K562 (cell line): ENCODE data around the gene MSGN1. TPM values are rescaled to one million over a fixed set of nuclear protein-coding genes. Genes with fewer than 3 reads are reported as not detected.
A peak's percentile ranks its signal among the peaks of the same experiment; 100 is the strongest.

ENCODE experiments used
- ATAC-seq: fragments of 200-7000 bp; cut with Tn5 transposase; 3 replicates; pipeline ENCODE4 v1.9.1; 2020; ENCODE audit warnings: moderate library complexity
- BruUV-seq: library from RNA; stranded (reverse); fragments of 400-500 nt; replicated peaks from 2 replicates; lab custom pipeline; 2021; lab: Mats Ljungman, UMichigan
- CTCF ChIA-PET: fragments of 300-600 bp; formaldehyde crosslinking; extraction: SDS; loops from one replicate; lab custom pipeline; 2021; ENCODE audit warnings: low intra/inter-chr PET ratio; lab: Yijun Ruan, JAX
- POLR2A ChIA-PET: fragments of 300-600, 350-650 bp; sonication (Branson Sonifier 250); formaldehyde crosslinking; extraction: SDS; loops from one replicate; lab custom pipeline; 2021; ENCODE audit warnings: antibody characterized with exemption, inconsistent platforms; lab: Yijun Ruan, JAX
- DNase-seq, 4 experiments: peaks; one replicate each; pipeline versions ENCODE4 v3.0.0 to v3.0.0-alpha.2; 2011 to 2018; ENCODE audit warnings: low spot score in 3 of 4, mixed read lengths in 3 of 4; ENCODE audit errors: extremely low read depth in 1 of 4
- FAIRE-seq: peaks from 2 replicates; lab custom pipeline; 2011; peaks lifted over from hg19 to GRCh38; lab: Jason Lieb, UNC
- H2AFZ ChIP-seq: 2 replicates; pipeline ENCODE4 v1.6.0; 2011; ENCODE audit warnings: low read depth, low read length, control low read depth, inconsistent platforms
- H3K27ac ChIP-seq: fragments of 200-600 bp; 3 replicates; pipeline ENCODE4 v1.8.0; 2011; ENCODE audit warnings: low read depth, mild to moderate bottlenecking, control low read depth, inconsistent platforms, low read length, moderate library complexity, mixed read lengths; ENCODE audit errors: extremely low read depth
- H3K27me3 ChIP-seq, 2 experiments: fragments of 300-600 bp in 1 of 2; 2 replicates in 1 of 2; 3 replicates in 1 of 2; pipeline versions ENCODE4 v1.6.0 to v1.8.0; 2011; ENCODE audit warnings: inconsistent platforms in 2 of 2, low read length in 2 of 2, mild to moderate bottlenecking in 1 of 2, mixed read lengths in 1 of 2, moderate library complexity in 1 of 2; ENCODE audit not compliant: control insufficient read depth in 2 of 2, insufficient read depth in 2 of 2
- H3K36me3 ChIP-seq: fragments of 300-600 bp; 3 replicates; pipeline ENCODE4 v1.8.0; 2011; ENCODE audit warnings: mild to moderate bottlenecking, low read length, inconsistent platforms; ENCODE audit not compliant: control insufficient read depth, insufficient read depth
- H3K4me1 ChIP-seq, 2 experiments: fragments of 200-600 bp in 1 of 2; replicated peaks in 1 of 2; 2 replicates in 1 of 2; 3 replicates in 1 of 2; pipeline versions ENCODE4 v1.5.1 to v1.8.0; 2011; ENCODE audit warnings: inconsistent platforms in 2 of 2, low read length in 2 of 2, mild to moderate bottlenecking in 1 of 2, mixed read lengths in 1 of 2, moderate library complexity in 1 of 2; ENCODE audit not compliant: control insufficient read depth in 2 of 2, insufficient read depth in 2 of 2
- H3K4me2 ChIP-seq: 2 replicates; pipeline ENCODE4 v1.6.1; 2011; ENCODE audit warnings: low read length, control low read depth, inconsistent platforms, mixed read lengths; ENCODE audit not compliant: insufficient read depth
- H3K4me3 ChIP-seq: fragments of 200-600 bp; sonication (generic), shearing (Covaris generic); 2 replicates; pipeline ENCODE4 v1.5.1; 2016; ENCODE audit warnings: control low read depth, inconsistent platforms
- H3K79me2 ChIP-seq: fragments of 200-600 bp; 3 replicates; pipeline ENCODE4 v1.8.0; 2011; ENCODE audit warnings: low read length, inconsistent platforms; ENCODE audit not compliant: control insufficient read depth, insufficient read depth
- H3K9ac ChIP-seq, 2 experiments: 2 replicates each; pipeline versions ENCODE4 v1.6.0 to v1.6.1; 2011; ENCODE audit warnings: low read depth in 2 of 2, low read length in 2 of 2, control low read depth in 1 of 2, inconsistent platforms in 1 of 2, mild to moderate bottlenecking in 1 of 2, mixed read lengths in 1 of 2; ENCODE audit not compliant: insufficient read depth in 1 of 2
- H3K9me1 ChIP-seq: one replicate; pipeline ENCODE4 v1.6.0; 2011; ENCODE audit warnings: inconsistent platforms, mild to moderate bottlenecking, low read length, moderate library complexity; ENCODE audit not compliant: control insufficient read depth, insufficient read depth
- H3K9me3 ChIP-seq: replicated peaks from 2 replicates; pipeline ENCODE4 v1.5.1; 2011; ENCODE audit warnings: low read depth, low read length, inconsistent platforms; ENCODE audit not compliant: control insufficient read depth, insufficient read depth
- H4K20me1 ChIP-seq: replicated peaks from 2 replicates; pipeline ENCODE4 v1.6.1; 2011; ENCODE audit warnings: low read length, inconsistent platforms, mixed read lengths; ENCODE audit not compliant: control insufficient read depth, insufficient read depth
- ATF4 ChIP-seq: fragments of 450-650 bp; formaldehyde crosslinking; IDR thresholded peaks from 2 replicates; pipeline ENCODE4 v1.4.0; 2022; ENCODE audit warnings: mild to moderate bottlenecking, moderate library complexity
- CHAMP1 ChIP-seq: fragments of 450-650 bp; IDR thresholded peaks from 2 replicates; pipeline ENCODE4 v1.6.1; 2016; ENCODE audit warnings: mild to moderate bottlenecking
- E2F6 ChIP-seq, 2 experiments: IDR thresholded peaks; 2 replicates each; pipeline ENCODE4 v1.6.1; 2011; ENCODE audit warnings: borderline replicate concordance in 1 of 2, control low read depth in 1 of 2, low read depth in 1 of 2, low read length in 1 of 2, mild to moderate bottlenecking in 1 of 2, mixed read lengths in 1 of 2, moderate library complexity in 1 of 2; ENCODE audit not compliant: insufficient read depth in 1 of 2, insufficient read length in 1 of 2, poor library complexity in 1 of 2, severe bottlenecking in 1 of 2; ENCODE audit errors: extremely low read depth in 1 of 2
- ELK1 ChIP-seq: sonication (generic); formaldehyde crosslinking; IDR thresholded peaks from 2 replicates; pipeline ENCODE4 v1.8.1; 2022; ENCODE audit warnings: missing genetic modification reagents
- ILK ChIP-seq: fragments of 450-650 bp; IDR thresholded peaks from 2 replicates; pipeline ENCODE4 v1.6.1; 2016; ENCODE audit warnings: missing genetic modification characterization, low read depth, mild to moderate bottlenecking, missing compliant biosample characterization, moderate library complexity, borderline replicate concordance
- KAT8 ChIP-seq: fragments of 450-650 bp; IDR thresholded peaks from 2 replicates; pipeline ENCODE4 v1.6.1; 2016; ENCODE audit warnings: low read depth, mild to moderate bottlenecking
- L3MBTL2 ChIP-seq: fragments of 450-650 bp; IDR thresholded peaks from 2 replicates; pipeline ENCODE4 v1.6.1; 2016; ENCODE audit warnings: mild to moderate bottlenecking, moderate library complexity
- MNT ChIP-seq, 2 experiments: fragments of 450-650 bp; conservative IDR thresholded peaks; 2 replicates each; pipeline ENCODE4 v1.6.1; 2017; ENCODE audit warnings: mild to moderate bottlenecking in 2 of 2, moderate library complexity in 2 of 2
- MTA3 ChIP-seq: fragments of 450-650 bp; formaldehyde crosslinking; IDR thresholded peaks from 2 replicates; pipeline ENCODE4 v1.6.1; 2017; ENCODE audit warnings: mild to moderate bottlenecking, borderline replicate concordance
- NCOA1 ChIP-seq: fragments of 450-650 bp; IDR thresholded peaks from 2 replicates; pipeline ENCODE4 v1.6.1; 2016; ENCODE audit warnings: low read depth
- NFATC3 ChIP-seq: fragments of 450-650 bp; IDR thresholded peaks from 2 replicates; pipeline ENCODE4 v1.6.1; 2017; ENCODE audit warnings: mild to moderate bottlenecking
- PURB ChIP-seq: sonication (generic); formaldehyde crosslinking; IDR thresholded peaks from 2 replicates; pipeline ENCODE4 v1.9.0; 2021; ENCODE audit warnings: low read depth, mild to moderate bottlenecking, missing genetic modification reagents
- SRF ChIP-seq, 2 experiments: fragments of 250-450, 450-650 bp in 1 of 2; sonication (Bioruptor Pico) in 1 of 2; sonication (generic) in 1 of 2; formaldehyde crosslinking; IDR thresholded peaks; 2 replicates each; pipeline versions ENCODE4 v1.5.0 to v1.5.1; 2020 to 2022; ENCODE audit warnings: mild to moderate bottlenecking in 1 of 2, missing genetic modification reagents in 1 of 2
- ZFP36 ChIP-seq: fragments of 150-350 bp; IDR thresholded peaks from 2 replicates; pipeline ENCODE4 v1.6.1; 2018; ENCODE audit warnings: low read length, low read depth; ENCODE audit not compliant: partially characterized antibody
- ZNF12 ChIP-seq: sonication (generic); formaldehyde crosslinking; IDR thresholded peaks from 2 replicates; pipeline ENCODE4 v1.4.0; 2020; ENCODE audit warnings: mild to moderate bottlenecking, missing genetic modification reagents
- ZNF764 ChIP-seq: fragments of 250-450 bp; sonication (Bioruptor Pico); IDR thresholded peaks from 2 replicates; pipeline ENCODE4 v1.4.0; 2020; ENCODE audit warnings: low read depth, mild to moderate bottlenecking, moderate library complexity
- WGBS: fragments of 100-300 bp; shearing (Covaris generic); methylation state at CpG from one replicate; pipeline ENCODE4 v1.1.6; 2016; ENCODE audit warnings: low coverage, mixed read lengths; ENCODE audit not compliant: insufficient coverage; ENCODE audit errors: missing lambda C conversion rate; 5-methylcytosine and 5-hydroxymethylcytosine counted together
- in situ Hi-C: fragments of 300-500 bp; cut with MboI; formaldehyde crosslinking; loops from 4 replicates; pipeline ENCODE4 v1.15.0; 2018; ENCODE audit warnings: inconsistent platforms, mixed read lengths
- intact Hi-C: fragments of 100-400 bp; cut with micrococcal nuclease; formaldehyde crosslinking; loops from 2 replicates; pipeline ENCODE4 v1.14.2; 2022
- polyA plus RNA-seq, 8 experiments: library from polyadenylated mRNA; depleted of rRNA in 4 of 8; stranded (reverse) in 5 of 8; unstranded in 3 of 8; fragments of >200 nt; fragmentation: Nextera tagmentation in 2 of 8; fragmentation: Illumina TruSeq in 1 of 8; extraction: Ambion mirVana in 2 of 8; extraction: Trizol in 1 of 8; gene quantifications; 2 replicates each; pipeline versions ENCODE4 v1.2.1 to v1.2.3, GENCODE V29; 2011 to 2014; ENCODE audit warnings: inconsistent platforms in 1 of 8, missing spikeins in 1 of 8
- total RNA-seq, 7 experiments: library from RNA; depleted of rRNA in 6 of 7; stranded (reverse); fragments of >200 nt in 6 of 7; fragmentation: Illumina TruSeq in 2 of 7; extraction: Trizol in 2 of 7; gene quantifications; 2 replicates each; pipeline versions ENCODE4 v1.2.1 to v1.2.3, GENCODE V29; 2011 to 2021; ENCODE audit warnings: low replicate concordance in 1 of 7

Gene MSGN1
- total and polyA plus RNA-seq, 9 of the 15 experiments (the other 6 are each of a cell fraction or from before 2014, with no cell fraction given): not detected

GRCh38 chr2:17853799-17854198 is 37.5 kb downstream of the MSGN1 start:
- ChIA-PET CTCF (no interaction called here), POLR2A (no interaction called here)
- H3K4me3 ChIP-seq: no peak overlapping the region
- H4K20me1 ChIP-seq: no peaks in the 10 kb centered on the region
- no peaks in the 10 kb centered on the region for H3K27me3 ChIP-seq
- no peaks in the 10 kb centered on the region for H3K9me3 ChIP-seq
- H3K79me2 ChIP-seq: no peaks in the 10 kb centered on the region
- in situ Hi-C loops: loop anchor here (5.0 to 10.0 kb wide), 2 partner anchors 331 to 529 kb away; no protein-coding TSS in a partner anchor
- FAIRE-seq: no peak
- TF ChIP-seq ZFP36: no peak
- no peak for TF ChIP-seq L3MBTL2
- no peak for TF ChIP-seq PURB
- TF ChIP-seq MNT (conservative IDR thresholded peaks at IDR 0.05): no peak
- no peak for TF ChIP-seq ATF4 (CRISPR knock-in tag)
- no peak for TF ChIP-seq SRF (CRISPR knock-in tag; IDR thresholded peaks at IDR 0.05)
- no peak for TF ChIP-seq NFATC3
- no peak for TF ChIP-seq KAT8
- no peak for TF ChIP-seq NCOA1
- TF ChIP-seq E2F6 (IDR thresholded peaks at IDR 0.05; ENCODE audit: borderline replicate concordance in 1 of 2, extremely low read depth in 1 of 2, insufficient read depth in 1 of 2, insufficient read length in 1 of 2, low read depth in 1 of 2, low read length in 1 of 2, poor library complexity in 1 of 2, severe bottlenecking in 1 of 2): no peak
- no peak for TF ChIP-seq CHAMP1
- TF ChIP-seq ZNF764 (CRISPR knock-in tag): no peak
- TF ChIP-seq ELK1 (CRISPR knock-in tag): no peak
- no peak for TF ChIP-seq ILK
- TF ChIP-seq MTA3: no peak
- TF ChIP-seq ZNF12 (CRISPR knock-in tag): no peak
- no peak overlapping the region for H2AFZ ChIP-seq
- no peaks in the 10 kb centered on the region for H3K36me3 ChIP-seq
- no peak for DNase-seq
- H3K4me2 ChIP-seq: no peak overlapping the region
- no peak overlapping the region for H3K27ac ChIP-seq
- H3K9ac ChIP-seq: no peak overlapping the region
- no TSS peak for BruUV-seq
- H3K9me1 ChIP-seq: no peaks in the 10 kb centered on the region
- peak; percentile 34; the same call in 1 of the 3 replicates for ATAC-seq
- intact Hi-C loops: no loop called here
- 0% methylated on average over 4 of the region's 4 CpGs for WGBS
- H3K4me1 ChIP-seq: no peaks in the 10 kb centered on the region
